ENCODE data around the gene POU3F3.

Gene POU3F3

GRCh38 chr2:104890685-104891069, 36.8 kb downstream of the POU3F3 start:
- TF ChIP-seq CTCF (IDR thresholded peaks at IDR 0.05; ENCODE audit: insufficient read depth, low read length) (no peak), SPI1 (IDR thresholded peaks at IDR 0.05; ENCODE audit: borderline replicate concordance, low read depth) (no peak)
- TF ChIP-seq, protein P1, sequence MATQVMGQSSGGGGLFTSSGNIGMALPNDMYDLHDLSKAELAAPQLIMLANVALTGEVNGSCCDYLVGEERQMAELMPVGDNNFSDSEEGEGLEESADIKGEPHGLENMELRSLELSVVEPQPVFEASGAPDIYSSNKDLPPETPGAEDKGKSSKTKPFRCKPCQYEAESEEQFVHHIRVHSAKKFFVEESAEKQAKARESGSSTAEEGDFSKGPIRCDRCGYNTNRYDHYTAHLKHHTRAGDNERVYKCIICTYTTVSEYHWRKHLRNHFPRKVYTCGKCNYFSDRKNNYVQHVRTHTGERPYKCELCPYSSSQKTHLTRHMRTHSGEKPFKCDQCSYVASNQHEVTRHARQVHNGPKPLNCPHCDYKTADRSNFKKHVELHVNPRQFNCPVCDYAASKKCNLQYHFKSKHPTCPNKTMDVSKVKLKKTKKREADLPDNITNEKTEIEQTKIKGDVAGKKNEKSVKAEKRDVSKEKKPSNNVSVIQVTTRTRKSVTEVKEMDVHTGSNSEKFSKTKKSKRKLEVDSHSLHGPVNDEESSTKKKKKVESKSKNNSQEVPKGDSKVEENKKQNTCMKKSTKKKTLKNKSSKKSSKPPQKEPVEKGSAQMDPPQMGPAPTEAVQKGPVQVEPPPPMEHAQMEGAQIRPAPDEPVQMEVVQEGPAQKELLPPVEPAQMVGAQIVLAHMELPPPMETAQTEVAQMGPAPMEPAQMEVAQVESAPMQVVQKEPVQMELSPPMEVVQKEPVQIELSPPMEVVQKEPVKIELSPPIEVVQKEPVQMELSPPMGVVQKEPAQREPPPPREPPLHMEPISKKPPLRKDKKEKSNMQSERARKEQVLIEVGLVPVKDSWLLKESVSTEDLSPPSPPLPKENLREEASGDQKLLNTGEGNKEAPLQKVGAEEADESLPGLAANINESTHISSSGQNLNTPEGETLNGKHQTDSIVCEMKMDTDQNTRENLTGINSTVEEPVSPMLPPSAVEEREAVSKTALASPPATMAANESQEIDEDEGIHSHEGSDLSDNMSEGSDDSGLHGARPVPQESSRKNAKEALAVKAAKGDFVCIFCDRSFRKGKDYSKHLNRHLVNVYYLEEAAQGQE (IDR thresholded peaks at IDR 0.05; ENCODE audit: insufficient replicate concordance, low read depth) = no peak
- H3K4me3 ChIP-seq (replicated peaks; ENCODE audit: insufficient read depth, low read length) = no peak overlapping the region
- H3K27me3 ChIP-seq (ENCODE audit: insufficient read depth, poor library complexity, severe bottlenecking) = no peaks in the 10 kb centered on the region
- DNase-seq (ENCODE audit: low read depth in 1 of 2, low spot score in 1 of 2) = no peak
- no peak overlapping the region for H3K27ac ChIP-seq (replicated peaks)

- DNase-seq (ENCODE audit: low read depth in 1 of 2, low spot score in 1 of 2) = no peak
- Histone ChIP-seq H3K4me3 (replicated peaks; ENCODE audit: insufficient read depth, low read length) (no peak overlapping the region), H3K27ac (replicated peaks) (no peak overlapping the region), H3K27me3 (ENCODE audit: insufficient read depth, poor library complexity, severe bottlenecking) (no peaks in the 10 kb centered on the region)
- no peak for TF ChIP-seq GABPA (IDR thresholded peaks at IDR 0.05; ENCODE audit: low read depth)
- no peak for TF ChIP-seq SPI1 (IDR thresholded peaks at IDR 0.05; ENCODE audit: borderline replicate concordance, low read depth)
- no peak for TF ChIP-seq CTCF (IDR thresholded peaks at IDR 0.05; ENCODE audit: insufficient read depth, low read length)
- TF ChIP-seq, protein P1 (IDR thresholded peaks at IDR 0.05; ENCODE audit: insufficient replicate concordance, low read depth) = no peak
- no peak for TF ChIP-seq POLR2AphosphoS5 (IDR thresholded peaks at IDR 0.05; ENCODE audit: low read depth)
These were observed 37.2 kb downstream of the POU3F3 start for GRCh38 chr2:104891145-104891544.

DNA sequence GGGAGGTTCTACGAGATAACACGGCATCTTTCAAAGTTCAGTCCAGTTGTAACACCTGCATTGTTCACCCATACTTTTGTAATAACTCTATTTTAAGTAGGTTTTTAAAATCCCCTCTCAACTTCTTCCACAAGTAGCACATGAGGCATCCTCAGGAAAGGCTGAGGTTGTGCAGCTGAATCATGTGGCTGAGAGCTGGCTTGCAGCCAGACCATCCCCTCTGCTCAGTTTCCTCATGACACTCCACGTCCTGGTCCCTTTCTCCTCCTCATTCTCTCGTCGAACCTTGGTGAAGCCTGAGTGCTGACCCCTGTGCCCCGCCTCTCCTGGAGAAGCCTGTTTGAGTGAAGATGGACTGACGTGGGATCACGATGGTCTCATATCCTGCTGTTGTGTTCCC, 42.5 kb downstream of the POU3F3 start:
- Histone ChIP-seq H3K27me3 (ENCODE audit: insufficient read depth, poor library complexity, severe bottlenecking) (no peaks in the 10 kb centered on the region), H3K27ac (replicated peaks) (no peak overlapping the region), H3K4me3 (replicated peaks; ENCODE audit: insufficient read depth, low read length) (no peak overlapping the region)
- TF ChIP-seq, protein P1 (IDR thresholded peaks at IDR 0.05; ENCODE audit: insufficient replicate concordance, low read depth) = no peak
- TF ChIP-seq GABPA (IDR thresholded peaks at IDR 0.05; ENCODE audit: low read depth) (no peak), POLR2AphosphoS5 (IDR thresholded peaks at IDR 0.05; ENCODE audit: low read depth) (no peak), SPI1 (IDR thresholded peaks at IDR 0.05; ENCODE audit: borderline replicate concordance, low read depth) (no peak), CTCF (IDR thresholded peaks at IDR 0.05; ENCODE audit: insufficient read depth, low read length) (no peak)
- DNase-seq (ENCODE audit: low read depth in 1 of 2, low spot score in 1 of 2) = no peak
